K562 (cell line): Measurements from ENCODE around the gene TREM1.

Experiments used
- CTCF ChIP-seq, 3 experiments: IDR thresholded peaks in 2 of 3; conservative IDR thresholded peaks in 1 of 3; 2 replicates each; pipeline ENCODE4 v1.5.1; 2011 to 2012; ENCODE audit warnings: low read length in 3 of 3, mild to moderate bottlenecking in 3 of 3, control low read depth in 2 of 3, improper control_type of control experiment in 1 of 3, inconsistent platforms in 1 of 3, low read depth in 1 of 3, mixed read lengths in 1 of 3, moderate library complexity in 1 of 3; ENCODE audit not compliant: insufficient read depth in 2 of 3
- MAFK ChIP-seq: IDR thresholded peaks from 2 replicates; pipeline ENCODE4 v1.6.1; 2011; ENCODE audit warnings: low read length, improper control_type of control experiment
- PHF8 ChIP-seq: fragments of 200-600 bp; sonication (generic); IDR thresholded peaks from 2 replicates; pipeline ENCODE4 v1.6.1; 2012; ENCODE audit warnings: mixed run types, mild to moderate bottlenecking, inconsistent platforms, low read length, moderate library complexity, borderline replicate concordance
- SMAD3 ChIP-seq: fragments of 450-650 bp; formaldehyde crosslinking; conservative IDR thresholded peaks from 2 replicates; pipeline ENCODE4 v1.4.0; 2020; ENCODE audit warnings: mild to moderate bottlenecking
- TF ChIP-seq, protein P1 (sequence below): fragments of 250-450 bp; sonication (Bioruptor Pico); IDR thresholded peaks from 2 replicates; pipeline ENCODE4 v1.5.1; 2021; ENCODE audit warnings: mild to moderate bottlenecking

GRCh38 chr6:41302638-41303037 lies 16.2 kb upstream of the TREM1 start:
- no peak for TF ChIP-seq SMAD3 (CRISPR knock-in tag)
- TF ChIP-seq CTCF (IDR thresholded peaks at IDR 0.05 in 2 of 3, conservative IDR thresholded peaks at IDR 0.05 in 1 of 3; ENCODE audit: insufficient read depth in 2 of 3, low read depth in 1 of 3, low read length in 3 of 3) = no peak
- no peak for TF ChIP-seq MAFK
- TF ChIP-seq, protein P1, sequence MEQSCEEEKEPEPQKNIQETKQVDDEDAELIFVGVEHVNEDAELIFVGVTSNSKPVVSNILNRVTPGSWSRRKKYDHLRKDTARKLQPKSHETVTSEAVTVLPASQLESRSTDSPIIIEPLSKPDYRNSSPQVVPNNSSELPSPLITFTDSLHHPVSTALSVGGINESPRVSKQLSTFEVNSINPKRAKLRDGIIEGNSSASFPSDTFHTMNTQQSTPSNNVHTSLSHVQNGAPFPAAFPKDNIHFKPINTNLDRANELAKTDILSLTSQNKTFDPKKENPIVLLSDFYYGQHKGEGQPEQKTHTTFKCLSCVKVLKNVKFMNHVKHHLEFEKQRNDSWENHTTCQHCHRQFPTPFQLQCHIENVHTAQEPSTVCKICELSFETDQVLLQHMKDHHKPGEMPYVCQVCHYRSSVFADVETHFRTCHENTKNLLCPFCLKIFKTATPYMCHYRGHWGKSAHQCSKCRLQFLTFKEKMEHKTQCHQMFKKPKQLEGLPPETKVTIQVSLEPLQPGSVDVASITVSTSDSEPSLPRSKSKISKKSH (CRISPR knock-in tag) = no peak
- no peak for TF ChIP-seq PHF8
